Body of pancreas (tissue), 4 donors: ENCODE data around the gene SLC29A3. TPM values are rescaled to one million over a fixed set of nuclear protein-coding genes. Genes with fewer than 3 reads are reported as not detected.
A peak's percentile ranks its signal among the peaks of the same experiment; 100 is the strongest.

Source experiments
- ATAC-seq: fragments of 150-250 bp; one replicate; pipeline ENCODE4 v1.9.1; 2016
- DNase-seq, 4 donors: peaks; one replicate each; pipeline ENCODE4 v3.0.0-alpha.2; 2019
- H3K27ac ChIP-seq, 4 donors: fragments of 200-600 bp; sonication (generic); 1 replicate in 3 of 4; 2 replicates in 1 of 4; pipeline versions ENCODE4 v1.5.1 to v1.6.1; 2016 to 2019; ENCODE audit warnings: mild to moderate bottlenecking in 1 of 4, mixed read lengths in 1 of 4, moderate library complexity in 1 of 4
- H3K27me3 ChIP-seq, 2 donors: fragments of 200-600 bp; sonication (generic); one replicate each; pipeline ENCODE4 v1.6.0; 2016; ENCODE audit warnings: mild to moderate bottlenecking in 1 of 2
- H3K36me3 ChIP-seq, 2 donors: fragments of 200-600 bp; sonication (generic); replicated peaks in 1 of 2; 2 replicates each; pipeline ENCODE4 v1.5.1; 2016; ENCODE audit warnings: low read depth in 2 of 2; ENCODE audit not compliant: insufficient read depth in 1 of 2
- H3K4me1 ChIP-seq: fragments of 200-600 bp; sonication (generic); one replicate; pipeline ENCODE4 v1.6.0; 2016
- H3K4me3 ChIP-seq, 2 donors: fragments of 200-600 bp; sonication (generic); 1 replicate in 1 of 2; 2 replicates in 1 of 2; pipeline ENCODE4 v1.5.1; 2016 to 2019
- H3K9me3 ChIP-seq, 3 donors: fragments of 200-600 bp; sonication (generic); 1 replicate in 2 of 3; 2 replicates in 1 of 3; pipeline ENCODE4 v1.5.1; 2016
- CTCF ChIP-seq, 7 experiments: fragments of 450-650 bp in 4 of 7; fragments of 200-600 bp in 3 of 7; sonication (generic) in 3 of 7; IDR thresholded peaks; one replicate each; pipeline ENCODE4 v1.5.1; 2016 to 2019; ENCODE audit warnings: antibody characterized with exemption in 7 of 7
- POLR2A ChIP-seq, 3 donors: fragments of 450-650 bp; IDR thresholded peaks; one replicate each; pipeline ENCODE4 v1.6.1; 2016; ENCODE audit warnings: antibody characterized with exemption in 3 of 3, mild to moderate bottlenecking in 2 of 3
- WGBS, 2 donors: methylation state at CpG; one replicate each; pipeline ENCODE4 v1.1.5; 2017; 5-methylcytosine and 5-hydroxymethylcytosine counted together
- intact Hi-C: fragments of 100-400 bp; cut with DNase I; formaldehyde crosslinking; loops from one replicate; pipeline ENCODE4 v1.15.1; 2023
- total RNA-seq, 2 donors: library from RNA; depleted of rRNA; stranded (reverse); fragments of >200 nt; gene quantifications; one replicate each; pipeline ENCODE4 v1.1.0, GENCODE V29; 2016

Gene SLC29A3
- total RNA-seq, 2 donors from 2014 or later: 0.99 to 5.2 TPM

DNA sequence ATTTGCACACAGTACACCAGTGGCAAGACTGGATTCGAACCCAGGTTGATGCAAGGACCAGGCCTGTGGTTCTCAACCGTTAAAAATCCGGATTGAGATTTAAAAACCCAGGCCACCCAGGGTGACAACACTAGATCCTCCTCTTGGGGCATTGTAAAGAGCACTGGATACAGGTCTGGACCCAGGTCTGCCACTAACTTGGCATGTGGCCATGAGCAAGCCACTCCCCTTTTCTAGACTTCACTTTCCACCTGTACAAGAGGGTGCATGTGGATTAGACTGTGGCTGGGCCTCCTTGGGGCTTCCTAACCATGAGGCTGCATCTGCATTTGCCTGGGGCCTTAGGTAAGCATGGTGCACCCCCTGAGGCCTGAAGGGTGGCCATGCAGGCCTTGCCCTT lies 21.7 kb upstream of the SLC29A3 start:
- 87 to 97% methylated on average over 3 of the region's 3 CpGs for WGBS, 2 donors
- no peak overlapping the region for H3K27ac ChIP-seq
- no peaks in the 10 kb centered on the region for H3K36me3 ChIP-seq
- H3K4me3 ChIP-seq: no peak overlapping the region
- intact Hi-C loops: no loop called here
- ATAC-seq (no peak), DNase-seq (peak in 1 of 4 donors; percentile 44)
- H3K27me3 ChIP-seq: no peaks in the 10 kb centered on the region
- no peaks in the 10 kb centered on the region for H3K9me3 ChIP-seq
- TF ChIP-seq CTCF (IDR thresholded peaks at IDR 0.05): no peak
- TF ChIP-seq POLR2A (IDR thresholded peaks at IDR 0.05): no peak
- H3K4me1 ChIP-seq: peaks cover 9% of the 10 kb centered on the region

- no peaks in the 10 kb centered on the region for H3K27me3 ChIP-seq
- H3K9me3 ChIP-seq: no peaks in the 10 kb centered on the region
- H3K4me1 ChIP-seq: no peaks in the 10 kb centered on the region
- DNase-seq (no peak), ATAC-seq (no peak)
- intact Hi-C loops: no loop called here
- H3K4me3 ChIP-seq: no peak overlapping the region
- H3K36me3 ChIP-seq: no peaks in the 10 kb centered on the region
- 75 to 83% methylated on average over 12 to 14 of the region's 14 CpGs for WGBS, 2 donors
- no peak overlapping the region for H3K27ac ChIP-seq
- TF ChIP-seq POLR2A (IDR thresholded peaks at IDR 0.05): no peak
- TF ChIP-seq CTCF (IDR thresholded peaks at IDR 0.05): no peak
Observed at GRCh38 chr10:71299071-71299785, 19.8 kb upstream of the SLC29A3 start.

DNA sequence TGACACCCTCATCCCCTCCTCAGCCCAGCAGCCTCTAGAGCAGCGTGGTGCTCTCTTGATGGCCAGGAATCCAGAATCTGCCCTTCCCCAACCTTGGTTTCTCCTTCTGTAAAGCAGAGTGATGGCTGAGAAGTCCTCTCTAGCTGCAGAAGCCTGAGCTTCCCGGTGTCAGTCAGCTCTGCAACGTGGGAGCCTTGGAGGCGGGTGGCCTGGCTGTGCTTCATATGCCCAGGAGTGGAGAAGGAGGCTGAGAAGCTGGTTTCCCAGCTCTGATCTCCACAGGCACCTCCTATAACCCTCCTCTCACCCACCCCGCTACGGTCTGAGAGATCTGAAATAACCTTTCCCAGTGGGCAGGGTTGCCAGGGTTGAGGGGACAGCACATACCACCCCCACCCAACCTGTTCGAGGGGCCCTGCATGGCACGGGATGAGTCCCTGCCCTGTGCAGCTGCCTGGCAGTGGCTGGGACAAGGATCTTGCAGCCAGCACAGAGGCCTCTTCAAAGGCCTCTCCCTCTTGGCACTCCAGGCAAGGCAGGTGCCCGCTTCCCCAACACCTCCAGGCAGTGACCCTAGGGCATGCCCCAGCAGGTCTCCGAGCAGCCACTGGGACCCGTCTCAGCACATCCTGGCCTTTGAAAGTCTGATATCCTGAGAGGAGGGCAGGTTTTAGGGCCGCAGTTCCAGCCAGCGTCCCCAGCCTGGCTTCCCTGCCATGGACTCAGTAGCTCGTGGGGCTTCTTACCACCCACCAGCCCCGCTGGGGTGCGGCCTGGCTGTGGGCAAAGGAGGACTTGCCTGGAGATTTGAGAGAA lies 18.3 kb upstream of the SLC29A3 start:
- TF ChIP-seq CTCF (IDR thresholded peaks at IDR 0.05): no peak
- no peak for TF ChIP-seq POLR2A (IDR thresholded peaks at IDR 0.05)
- Histone ChIP-seq H3K4me3 (no peak overlapping the region), H3K4me1 (no peaks in the 10 kb centered on the region), H3K36me3 (no peaks in the 10 kb centered on the region), H3K9me3 (no peaks in the 10 kb centered on the region), H3K27me3 (no peaks in the 10 kb centered on the region), H3K27ac (no peak overlapping the region)
- intact Hi-C loops: no loop called here
- 88 to 92% methylated on average over 6 to 16 of the region's 16 CpGs for WGBS, 2 donors
- no peak for ATAC-seq
- DNase-seq: no peak

DNA sequence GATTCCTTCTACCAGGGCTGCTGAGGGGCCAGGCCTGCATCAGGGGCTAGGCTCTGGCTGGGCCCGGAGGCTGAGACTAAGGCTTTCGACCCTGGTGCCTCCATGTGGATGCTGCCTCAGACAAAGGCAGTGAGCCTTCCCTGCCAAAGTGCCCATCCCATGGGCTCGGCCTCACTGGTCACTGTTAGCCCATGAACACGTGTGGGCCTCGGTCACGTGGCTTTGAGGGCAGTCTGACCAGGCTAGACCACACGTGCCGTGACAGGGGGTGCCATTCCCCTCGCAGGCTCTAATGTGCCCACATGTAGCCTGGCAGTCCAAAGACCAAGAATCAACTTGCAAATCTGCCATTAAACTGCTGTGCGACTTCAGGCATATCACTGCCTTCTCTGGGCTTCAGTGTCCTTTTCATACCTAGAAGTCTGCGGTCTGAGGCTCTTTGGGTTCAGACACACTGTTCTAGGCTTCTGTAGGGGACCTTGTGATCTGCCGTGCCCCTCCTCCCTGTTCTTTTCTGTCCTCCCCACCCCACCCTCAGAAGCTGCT lies 17.6 kb upstream of the SLC29A3 start:
- Histone ChIP-seq H3K36me3 (no peaks in the 10 kb centered on the region), H3K4me3 (no peak overlapping the region), H3K27me3 (no peaks in the 10 kb centered on the region), H3K9me3 (no peaks in the 10 kb centered on the region), H3K4me1 (no peaks in the 10 kb centered on the region), H3K27ac (no peak overlapping the region)
- TF ChIP-seq POLR2A (IDR thresholded peaks at IDR 0.05) (no peak), CTCF (IDR thresholded peaks at IDR 0.05) (no peak)
- DNase-seq (no peak), ATAC-seq (no peak)
- intact Hi-C loops: no loop called here
- WGBS, 2 donors: 85 to 91% methylated on average over 4 to 12 of the region's 12 CpGs
